GM19328 (cell line): ENCODE data around the gene KLHL13.
"Not testable (repeated sequence)": the region's sequence is repeated elsewhere in the genome, so short reads cannot be mapped to it uniquely, and the experiment has no call there.

Source experiments
- ATAC-seq: cut with Tn5 transposase; IDR thresholded peaks from one replicate; pipeline ENCODE4 v1.9.1; 2021; ENCODE audit warnings: mild to moderate bottlenecking, moderate library complexity; ENCODE audit not compliant: unreplicated experiment

The KLHL13 gene

DNA sequence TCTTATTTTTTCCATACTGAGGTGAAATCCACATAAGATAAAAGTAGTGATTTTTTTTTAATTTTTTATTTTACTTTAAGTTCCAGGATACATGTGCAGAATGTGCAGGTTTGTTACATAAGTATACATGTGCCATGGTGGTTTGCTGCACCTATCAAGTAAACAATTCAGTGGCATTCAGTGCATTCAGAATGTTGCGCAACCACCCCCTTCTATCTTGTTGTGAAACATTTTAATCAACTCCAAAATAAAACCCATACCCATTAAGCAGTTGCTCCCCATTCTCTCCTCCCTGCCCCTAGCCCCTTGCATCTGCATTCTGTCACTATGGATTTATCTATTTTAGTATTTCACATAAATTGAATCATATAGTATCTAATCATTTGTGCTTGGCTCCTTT, 121.2 kb downstream of the KLHL13 start:
- no peak for ATAC-seq

DNA sequence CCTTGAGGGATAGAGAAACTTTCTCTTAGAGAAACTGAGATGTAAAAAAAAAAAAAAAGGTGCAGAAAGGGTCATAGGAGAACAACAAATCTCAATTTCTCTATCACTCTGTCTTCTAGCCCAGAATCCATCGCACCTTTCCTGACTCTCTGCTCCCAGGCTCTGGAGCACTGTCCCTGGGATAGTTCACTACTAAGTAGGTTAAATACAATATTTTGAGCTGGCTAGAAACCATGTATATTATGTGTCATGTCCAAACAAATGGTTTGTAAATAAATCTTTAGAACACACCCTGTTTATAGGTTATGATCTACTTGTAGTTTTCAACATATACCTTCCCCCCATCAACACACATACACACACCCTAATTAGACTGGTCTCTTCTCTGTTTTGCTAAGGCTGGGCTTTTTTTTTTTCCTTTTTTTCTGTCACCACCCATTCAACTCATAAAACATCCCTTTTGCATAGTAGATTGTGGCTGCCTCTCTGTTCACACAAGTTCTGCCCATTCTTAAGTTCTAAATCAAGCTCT, 124.4 kb downstream of the KLHL13 start:
- ATAC-seq: no peak

DNA sequence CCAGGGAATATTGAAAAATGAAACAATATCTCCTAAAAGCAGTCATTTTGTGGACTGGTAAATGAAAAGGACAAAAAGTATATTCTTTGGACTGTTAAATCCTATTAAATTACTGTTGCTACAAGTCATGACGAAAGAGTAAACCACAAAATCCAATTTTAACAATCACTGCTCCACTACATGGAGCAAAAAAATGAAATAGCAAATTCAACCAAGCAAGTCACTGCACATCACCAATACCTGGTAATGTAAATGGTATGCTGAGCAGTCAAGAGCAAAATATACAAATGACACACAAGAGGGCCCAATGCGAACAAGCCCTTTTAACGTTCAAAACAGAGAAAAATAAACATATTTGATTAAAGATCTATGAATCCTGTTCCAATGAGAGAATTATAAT, 126.2 kb downstream of the KLHL13 start:
- ATAC-seq: no peak

DNA sequence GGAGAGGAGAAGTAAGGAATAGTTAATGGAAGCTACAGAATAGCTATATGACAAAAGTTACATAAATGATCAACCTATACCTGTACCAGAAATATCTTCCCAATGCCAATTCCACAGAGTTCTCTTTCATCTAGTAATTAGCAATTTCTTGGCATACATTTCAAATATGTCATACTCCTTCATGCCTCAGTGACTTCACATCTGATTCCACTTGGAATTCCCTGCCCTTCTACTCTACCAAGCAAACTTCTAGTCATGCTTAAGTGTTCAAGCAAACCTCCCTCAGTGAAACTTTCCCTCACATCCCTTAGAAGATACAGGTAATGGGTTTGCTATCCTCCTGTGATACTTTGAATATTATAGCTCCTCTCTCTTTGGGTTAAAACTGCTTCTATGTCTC, 127.1 kb downstream of the KLHL13 start:
- no peak for ATAC-seq

DNA sequence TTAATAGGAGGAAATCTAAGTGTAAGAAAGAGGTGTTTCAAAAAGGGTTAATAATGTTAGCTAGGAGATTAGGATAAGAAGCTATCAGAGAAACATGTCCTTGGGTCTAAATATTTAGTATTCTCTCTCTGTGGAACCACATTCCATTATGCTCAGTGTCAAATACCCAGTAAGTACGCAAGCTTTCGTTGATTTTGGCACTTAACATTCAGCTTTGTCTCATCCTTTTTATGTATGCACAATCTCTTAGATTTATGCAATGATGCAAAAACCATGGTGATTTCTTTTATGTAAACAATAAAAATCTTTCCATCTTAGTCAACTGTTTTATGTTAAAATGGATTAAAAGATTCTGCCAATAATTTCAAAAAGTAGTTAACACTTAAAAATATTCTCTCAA, 129.2 kb downstream of the KLHL13 start:
- no peak for ATAC-seq

DNA sequence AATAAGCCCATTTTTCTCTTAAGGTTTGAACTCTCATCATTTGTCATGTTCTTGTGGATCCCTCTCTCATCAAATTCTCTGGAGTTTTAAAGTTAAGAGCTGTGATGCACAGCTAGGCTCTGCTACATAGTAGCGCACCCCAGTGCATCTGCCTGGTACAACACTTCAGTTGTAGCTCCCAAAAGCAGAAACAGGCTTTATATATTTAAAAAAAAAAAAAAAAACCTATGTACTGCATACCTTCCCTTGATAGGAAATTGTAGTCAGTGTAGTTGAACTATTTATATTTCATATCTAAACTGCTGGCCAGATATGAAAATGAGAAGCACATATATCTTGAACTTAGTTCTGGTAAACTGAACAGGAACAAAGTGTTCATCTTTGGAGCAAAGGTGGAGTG, 131.4 kb downstream of the KLHL13 start:
- no peak for ATAC-seq

DNA sequence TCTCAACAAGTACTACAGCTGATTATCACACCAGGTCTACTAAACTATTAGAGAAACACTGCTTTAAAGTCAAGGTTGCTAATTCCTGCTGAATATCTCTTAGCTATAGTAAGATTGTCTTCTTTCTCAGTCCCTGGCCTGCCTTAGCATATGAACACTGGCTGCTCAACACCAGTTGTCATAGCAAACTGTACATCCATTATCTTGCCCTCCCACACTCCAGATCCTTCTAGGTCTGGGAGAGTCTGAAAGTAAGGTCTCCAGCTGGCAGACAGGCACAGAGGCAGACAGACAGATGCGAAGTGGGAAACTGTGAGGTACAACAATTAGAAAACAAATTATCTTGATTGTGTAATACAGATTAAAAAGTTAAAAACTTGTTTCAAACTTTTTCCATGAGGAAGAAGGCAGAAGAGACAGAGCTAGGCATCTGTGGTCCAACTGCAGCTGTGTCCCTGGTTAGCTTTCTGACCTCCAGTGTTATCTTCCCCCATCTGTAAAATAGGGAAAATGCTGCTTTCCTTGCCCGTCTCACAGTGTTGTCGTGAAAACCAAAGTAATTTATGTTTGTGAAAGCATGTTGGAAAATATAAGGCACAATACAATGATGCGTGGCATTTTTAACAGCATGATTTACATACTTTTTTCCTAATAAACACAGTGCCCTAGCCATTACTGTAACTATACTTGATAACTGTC, 133.8 kb downstream of the KLHL13 start:
- no peak for ATAC-seq

DNA sequence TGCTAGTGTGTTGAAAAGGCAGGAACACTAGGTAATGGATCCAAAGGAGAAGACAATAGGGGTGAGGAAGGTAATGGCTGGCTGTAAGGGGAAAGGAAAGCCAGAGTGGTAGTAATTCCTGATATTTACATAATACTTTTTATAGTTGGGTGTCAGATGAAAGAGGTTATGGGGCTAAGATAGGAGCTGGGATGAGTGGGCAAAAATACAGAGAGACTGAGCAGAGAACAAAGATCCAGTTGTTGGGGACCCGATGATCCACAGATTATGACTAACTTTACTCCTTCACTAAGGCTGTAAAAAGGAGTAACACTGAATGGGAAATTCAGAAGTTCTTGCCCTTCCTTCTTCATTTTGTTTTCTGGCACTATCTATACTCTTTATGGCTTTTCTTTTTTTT, 138.2 kb downstream of the KLHL13 start:
- no peak for ATAC-seq

DNA sequence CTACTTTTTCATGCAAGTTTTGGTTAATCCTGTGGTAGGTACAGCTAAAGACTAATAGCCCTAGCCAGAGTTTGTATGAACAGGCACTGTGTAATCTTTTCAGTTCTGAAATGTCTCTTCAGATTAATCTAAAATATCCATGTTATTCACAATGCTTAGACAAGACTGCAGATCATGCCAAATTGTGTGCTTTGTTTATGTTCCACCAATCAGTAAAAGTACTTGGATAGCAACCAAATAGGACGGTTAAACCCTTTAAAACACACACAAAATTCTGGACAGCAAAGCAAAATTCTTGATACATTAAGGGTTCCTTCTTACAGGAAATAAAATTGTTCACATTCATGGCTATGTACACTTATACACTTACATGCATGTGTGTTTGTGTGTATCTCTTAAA, 139.1 kb downstream of the KLHL13 start:
- ATAC-seq: no peak

DNA sequence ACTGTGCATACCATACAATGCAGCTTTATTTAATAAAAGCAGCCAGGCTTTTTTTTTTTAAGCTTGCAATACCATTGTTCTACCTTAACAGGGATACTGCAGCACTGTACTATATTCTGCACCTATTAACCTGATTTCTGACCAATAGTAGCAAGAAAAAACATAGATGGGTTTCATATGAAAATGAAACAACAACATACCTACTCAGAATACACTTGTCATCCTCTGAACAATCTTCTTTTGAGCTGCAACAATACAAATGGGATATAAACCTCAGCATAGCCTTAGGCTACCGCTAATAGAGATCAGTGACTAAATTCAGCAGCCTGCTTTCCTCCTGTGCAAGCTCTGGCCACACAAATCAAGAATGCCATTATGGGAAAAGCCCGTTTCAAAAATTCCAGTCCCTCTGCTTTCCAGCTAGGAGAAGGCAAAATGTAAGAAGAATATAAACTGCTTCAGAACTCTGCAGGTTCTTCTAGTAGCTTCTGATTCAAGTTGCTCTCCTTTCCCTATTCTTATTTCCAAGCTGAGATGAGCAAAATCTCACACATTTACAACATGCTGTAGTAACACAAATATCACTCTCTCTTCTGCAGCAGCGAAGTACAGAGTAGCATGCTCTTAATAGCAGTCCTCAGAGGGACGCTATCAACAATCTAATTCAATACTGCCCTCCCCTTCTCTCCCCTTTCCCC, 143.4 kb downstream of the KLHL13 start:
- ATAC-seq: no peak

DNA sequence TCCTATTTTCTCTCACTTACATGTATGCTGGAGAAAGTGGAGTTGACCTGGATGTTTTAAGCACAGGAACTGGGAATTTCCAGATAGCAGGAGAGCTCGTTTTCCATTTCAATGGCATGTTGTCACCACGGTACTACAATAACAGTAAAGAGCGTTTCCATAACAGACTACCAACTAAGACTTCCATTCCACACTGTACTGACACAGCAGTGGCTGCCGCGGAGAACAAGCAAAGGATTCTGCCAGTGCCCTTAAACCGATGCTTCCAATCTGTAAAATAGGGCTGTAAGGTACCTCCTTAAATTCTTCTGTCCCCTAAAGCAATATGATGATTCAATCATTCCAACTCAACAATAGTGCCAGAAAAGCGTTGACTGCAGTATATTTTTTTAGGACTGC, 143.9 kb downstream of the KLHL13 start:
- ATAC-seq: no peak

DNA sequence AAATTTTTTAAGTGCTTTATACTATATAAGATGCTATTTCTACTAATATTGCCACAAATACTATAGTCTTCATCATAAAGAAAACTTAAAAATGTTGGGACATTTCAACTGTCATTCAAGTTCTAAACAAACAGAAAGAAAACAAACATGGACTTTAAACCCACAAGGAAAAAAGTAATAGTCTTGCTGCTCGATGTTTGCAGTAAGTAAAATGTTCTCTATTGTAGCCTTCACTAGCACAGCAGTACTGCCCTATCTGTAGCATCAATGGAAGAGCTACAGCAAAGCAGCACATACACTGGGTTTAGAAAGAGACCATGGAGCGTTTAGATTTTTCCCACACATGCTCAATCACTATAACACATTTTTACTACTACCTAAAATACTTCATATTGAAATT, 146.8 kb downstream of the KLHL13 start:
- no peak for ATAC-seq

DNA sequence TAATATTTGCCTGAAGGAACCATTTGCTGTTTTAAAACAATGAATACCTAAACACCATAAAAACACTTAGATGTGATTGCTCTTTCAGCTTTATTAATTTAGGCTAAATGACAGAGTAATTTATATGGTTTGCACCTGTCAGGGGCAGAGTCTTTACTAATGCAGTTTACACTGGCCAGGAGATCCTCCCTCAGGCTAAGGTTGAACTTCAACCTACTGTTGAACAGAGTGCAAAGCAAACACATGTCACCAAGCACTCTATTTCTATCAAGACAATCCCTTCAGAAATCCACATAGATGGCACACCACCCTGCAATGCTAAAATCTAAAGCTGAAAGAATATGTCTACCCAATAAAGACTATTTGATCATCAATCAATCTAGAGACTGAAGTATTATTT, 147.3 kb downstream of the KLHL13 start:
- no peak for ATAC-seq

DNA sequence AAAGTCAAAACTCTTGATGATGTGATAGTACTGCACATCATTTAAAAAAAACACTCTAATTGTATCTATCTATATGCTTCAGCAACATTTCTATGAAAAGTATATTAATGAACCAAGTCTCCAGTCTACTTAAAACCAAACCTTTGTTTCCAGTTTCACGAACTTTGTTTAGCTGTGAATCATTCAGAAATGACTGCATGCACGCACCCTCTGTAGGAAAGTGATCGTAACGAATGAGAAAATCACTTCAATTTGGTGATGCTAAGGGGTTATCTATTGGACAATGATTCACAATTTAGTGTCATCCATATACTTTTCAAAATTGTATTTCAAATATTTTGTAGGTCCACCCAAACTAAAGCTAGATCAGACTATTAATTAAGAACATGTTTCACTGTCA, 157.6 kb downstream of the KLHL13 start:
- no peak for ATAC-seq

DNA sequence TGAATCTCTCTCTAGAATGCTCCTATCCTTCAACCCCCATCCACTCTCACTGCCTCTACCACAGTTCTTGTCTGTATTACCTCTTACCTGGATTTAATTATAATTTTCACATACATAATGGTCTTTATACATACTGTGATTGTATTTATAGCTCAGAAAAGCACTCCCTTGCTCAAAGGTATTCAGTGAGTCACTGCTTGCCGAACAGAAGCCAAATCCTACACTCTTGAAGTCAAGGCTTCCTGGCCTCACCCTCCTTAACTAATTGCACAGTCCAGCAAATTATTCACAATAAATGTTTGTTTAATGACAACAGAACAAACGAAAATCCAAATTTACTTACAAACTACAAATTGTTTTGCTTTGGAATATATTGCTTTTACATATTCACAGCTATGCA, 159.5 kb downstream of the KLHL13 start:
- ATAC-seq: no peak

DNA sequence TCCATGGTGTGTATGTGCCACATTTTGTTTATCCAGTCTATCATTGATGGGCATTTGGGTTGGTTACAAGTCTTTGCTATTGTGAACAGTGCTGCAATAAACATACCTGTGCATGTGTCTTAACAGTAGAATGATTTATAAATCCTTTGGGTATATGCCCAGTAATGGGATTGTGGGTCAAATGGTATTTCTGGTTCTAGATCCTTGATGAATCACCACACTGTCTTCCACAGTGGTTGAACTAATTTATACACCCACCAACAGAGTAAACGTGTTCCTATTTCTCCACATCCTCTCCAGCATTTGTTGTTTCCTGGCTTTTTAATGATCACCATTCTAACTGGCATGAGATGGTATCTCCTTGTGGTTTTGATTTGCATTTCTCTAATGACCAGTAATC, 177.3 kb downstream of the KLHL13 start:
- not testable (repeated sequence) for ATAC-seq

DNA sequence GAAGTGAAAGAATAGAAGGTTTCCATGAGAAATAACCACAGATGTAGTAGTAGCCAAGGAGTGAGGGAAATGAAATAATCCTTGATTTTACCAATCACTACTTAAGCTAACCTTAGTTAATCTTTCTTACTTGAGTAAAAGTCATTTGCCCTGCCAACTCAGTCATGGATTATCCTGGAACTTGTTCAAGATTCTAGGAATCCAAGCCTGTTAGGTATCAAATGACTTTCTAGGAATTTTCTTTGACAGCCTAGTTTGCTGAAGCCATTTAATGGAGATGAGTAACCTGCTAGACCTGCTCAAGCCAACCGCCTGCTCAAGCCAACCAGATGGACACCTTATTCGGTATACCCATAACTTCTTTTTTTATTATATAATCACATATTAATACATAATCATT, 180.5 kb downstream of the KLHL13 start:
- ATAC-seq: no peak

DNA sequence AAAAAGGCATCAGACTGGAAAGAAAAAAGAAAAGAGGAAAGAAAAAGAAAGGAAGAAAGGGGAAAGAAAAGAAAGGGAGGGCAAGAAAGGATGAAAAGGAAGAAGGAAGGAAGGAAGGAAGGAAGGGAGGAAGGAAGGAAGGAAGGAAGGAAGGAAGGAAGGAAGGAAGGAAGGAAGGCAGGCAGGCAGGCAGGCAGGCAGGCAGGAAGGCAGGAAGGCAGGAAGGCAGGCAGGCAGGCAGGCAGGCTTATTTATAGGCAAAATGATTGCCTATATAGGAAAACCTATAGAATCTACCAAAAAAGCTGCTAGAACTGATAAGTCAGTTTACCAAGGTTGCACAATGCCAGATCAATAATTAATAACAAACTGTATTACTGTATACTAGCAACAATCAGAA, 186.5 kb downstream of the KLHL13 start:
- ATAC-seq: not testable (repeated sequence)

DNA sequence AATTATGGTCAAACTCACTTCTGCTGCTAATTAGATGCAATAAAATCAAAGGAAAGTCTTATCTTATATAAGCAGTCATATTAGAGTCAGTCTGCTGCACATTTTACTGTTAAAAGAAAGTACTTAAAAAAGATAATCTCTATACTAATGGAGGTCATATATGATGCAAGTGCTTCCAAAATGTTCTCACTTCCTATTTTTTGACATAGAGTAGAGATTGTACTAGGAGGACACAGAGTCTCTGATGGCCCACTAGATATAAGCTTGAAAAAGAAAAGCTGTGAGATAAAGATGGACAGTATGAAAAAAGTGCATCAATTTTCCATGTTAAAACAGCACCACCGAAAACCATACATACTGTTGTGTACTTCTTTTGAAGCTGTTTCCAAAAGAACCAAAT, 196.9 kb downstream of the KLHL13 start:
- ATAC-seq: no peak

DNA sequence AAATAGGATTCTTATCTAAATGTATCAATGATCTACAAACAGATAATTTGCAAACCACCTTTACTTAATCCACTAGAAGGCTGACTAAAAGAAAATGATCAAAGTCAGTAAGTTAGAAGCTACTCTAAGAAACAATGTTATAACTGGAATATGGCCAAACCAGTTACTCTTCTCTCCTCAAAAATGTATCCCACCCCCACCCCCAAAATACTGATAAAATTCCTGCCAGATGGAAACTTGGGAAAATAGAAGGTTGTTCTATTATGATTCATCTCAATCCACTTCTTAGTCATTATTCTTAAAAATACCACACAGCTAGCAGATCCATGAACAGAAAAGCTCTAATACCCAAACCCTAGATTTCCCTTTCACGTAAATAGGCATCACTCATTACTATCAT, 206.4 kb downstream of the KLHL13 start:
- ATAC-seq: no peak

DNA sequence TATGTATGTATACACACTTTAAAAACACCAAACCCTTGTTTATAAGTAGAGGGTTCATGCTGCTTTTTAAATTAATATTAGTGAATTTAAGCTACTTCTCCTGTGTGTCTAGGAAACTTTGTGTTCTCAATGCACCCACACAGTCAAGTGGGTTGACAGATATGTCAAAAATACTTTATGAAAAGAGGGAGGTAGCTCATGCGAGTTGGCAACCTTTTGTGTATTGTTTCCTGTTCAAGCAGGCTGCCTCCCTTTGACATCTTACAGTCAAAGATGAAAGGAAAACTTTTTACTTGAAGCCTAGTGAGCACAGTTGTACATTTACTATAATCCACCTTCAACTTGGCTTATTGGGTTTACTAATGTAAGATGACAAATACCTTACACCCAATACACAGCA, 218.4 kb downstream of the KLHL13 start:
- ATAC-seq: no peak

DNA sequence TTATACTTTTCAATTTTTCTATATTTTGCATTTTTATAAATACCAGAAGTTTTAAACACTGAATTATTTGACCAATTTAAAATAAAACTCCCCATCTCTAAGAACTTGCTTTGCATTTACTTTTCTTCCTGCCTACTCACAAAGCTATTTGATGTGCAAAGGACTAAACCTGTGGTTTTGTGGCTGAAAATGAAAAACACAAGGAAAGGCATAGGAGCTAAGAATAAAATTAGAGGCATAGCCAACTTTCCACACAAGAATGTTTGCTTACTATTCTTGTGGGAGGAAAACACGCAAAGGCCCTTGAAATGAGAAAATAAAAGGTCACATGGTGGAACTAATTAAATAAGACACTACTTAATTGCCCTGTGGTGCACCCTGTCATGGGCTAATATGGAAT, 221.2 kb downstream of the KLHL13 start:
- ATAC-seq: no peak

DNA sequence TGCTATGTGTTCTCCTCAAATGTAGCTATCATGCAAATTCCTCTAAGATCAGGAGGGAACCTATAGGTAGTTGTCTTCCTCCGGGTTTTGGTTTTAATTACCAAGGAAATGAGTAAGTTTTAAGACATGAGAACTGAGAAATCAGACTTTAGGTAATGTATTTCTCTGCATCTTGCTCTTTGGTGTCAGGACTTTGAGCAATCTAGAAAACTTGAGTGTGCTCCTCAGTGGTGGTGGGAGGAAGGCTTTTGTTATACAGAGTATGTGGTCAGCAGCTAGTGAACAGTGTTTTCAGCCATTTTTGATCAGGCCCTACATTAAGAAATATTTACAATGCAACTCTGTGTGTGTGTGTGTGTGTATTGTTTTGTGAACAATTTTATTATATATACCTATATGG, 224.1 kb downstream of the KLHL13 start:
- ATAC-seq: no peak
